GM19193 (cell line): Measurements from ENCODE around the gene ZNF837.
A peak's percentile ranks its signal among the peaks of the same experiment; 100 is the strongest.

Experiments used
- POLR2A ChIP-seq: IDR thresholded peaks from 4 replicates; pipeline ENCODE4 v1.6.1; 2011; ENCODE audit not compliant: insufficient read depth, insufficient read length; ENCODE audit errors: extremely low read depth

ZNF837 gene

DNA sequence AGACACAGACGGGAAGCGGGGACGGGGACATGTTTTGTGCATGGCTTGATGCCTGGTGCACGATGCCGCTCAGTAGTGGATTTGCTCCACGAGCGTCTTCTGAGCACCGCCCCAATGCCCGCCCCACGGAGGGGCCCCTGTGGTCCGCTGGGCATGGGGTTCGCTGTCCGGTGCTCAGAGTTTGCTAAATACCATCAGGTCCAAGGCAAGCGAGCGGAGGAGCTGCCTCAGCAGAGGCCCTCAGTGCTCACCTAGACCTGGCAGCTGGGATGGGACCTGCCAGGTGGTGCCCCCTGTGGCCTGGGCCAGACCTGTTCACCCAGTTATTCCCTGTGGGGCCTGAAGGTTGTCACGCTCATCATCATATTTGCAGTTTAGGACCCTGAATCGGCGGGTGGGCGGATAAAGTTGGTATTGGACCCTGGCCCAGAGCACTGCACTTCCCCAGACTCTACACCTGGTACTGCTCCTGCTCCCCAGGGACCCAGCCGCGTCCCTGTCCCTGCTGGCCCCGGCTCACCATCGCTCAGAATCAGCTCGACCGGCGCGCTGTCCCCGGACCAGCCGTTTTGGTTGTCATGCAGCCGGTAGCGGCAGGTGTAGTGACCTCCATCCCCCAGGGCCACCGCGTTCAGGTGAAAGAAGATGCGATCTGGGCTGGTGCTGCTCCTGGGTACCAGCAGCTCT lies 29.8 kb downstream of the ZNF837 start:
- no peak for TF ChIP-seq POLR2A

GRCh38 chr19:58350001-58350861 lies 30.6 kb downstream of the ZNF837 start:
- TF ChIP-seq POLR2A, result no peak

- no peak for TF ChIP-seq POLR2A
Measured at GRCh38 chr19:58349590-58349989, 31.2 kb downstream of the ZNF837 start.

DNA sequence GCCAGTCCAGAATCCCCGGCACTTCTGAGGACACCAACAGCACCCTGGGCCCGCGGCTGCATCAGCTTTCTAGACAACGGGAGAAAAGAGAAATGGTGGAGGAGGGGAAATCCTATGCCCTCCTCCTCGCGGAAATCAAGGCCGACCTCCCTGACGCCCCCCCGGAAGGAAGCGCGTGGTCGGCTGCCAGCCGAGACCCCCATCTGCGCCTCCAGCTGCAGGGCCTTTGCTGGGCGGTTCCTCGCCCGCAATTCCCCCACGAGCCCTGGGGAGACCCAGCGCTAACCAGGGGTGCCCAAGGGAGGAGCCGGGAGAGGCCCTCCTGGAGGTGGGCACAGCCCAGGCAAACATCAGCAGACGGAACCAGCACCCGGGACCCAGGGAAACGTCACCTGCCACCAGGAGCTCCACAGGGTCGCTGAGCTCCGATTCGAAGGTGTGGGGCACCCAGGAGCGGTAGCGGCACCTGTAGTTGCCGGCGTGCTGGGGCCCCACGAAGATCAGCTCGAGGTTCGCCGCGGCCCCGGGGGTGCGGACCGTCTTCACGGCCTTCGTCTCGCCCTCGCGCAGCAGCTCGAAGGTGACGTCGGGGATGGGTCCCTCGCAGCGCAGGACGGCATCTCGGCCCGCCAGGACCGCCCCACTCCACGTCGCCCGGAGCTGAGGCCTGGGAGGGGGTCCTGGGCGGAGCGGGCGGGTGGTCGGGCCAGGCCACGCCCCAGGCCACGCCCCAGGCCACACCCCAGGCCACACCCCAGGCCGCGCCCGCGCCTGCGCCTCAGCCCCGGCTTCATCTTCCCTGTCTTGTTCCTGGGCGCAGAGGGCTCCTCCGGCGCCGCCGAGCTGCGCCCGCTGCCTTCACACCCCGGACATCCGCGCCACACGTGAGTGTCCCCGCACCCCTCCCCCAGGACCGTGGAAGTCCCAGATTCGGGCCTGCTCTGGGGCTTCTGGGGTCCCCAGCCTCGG lies 33.6 kb downstream of the ZNF837 start:
- peak; percentile 75 for TF ChIP-seq POLR2A

DNA sequence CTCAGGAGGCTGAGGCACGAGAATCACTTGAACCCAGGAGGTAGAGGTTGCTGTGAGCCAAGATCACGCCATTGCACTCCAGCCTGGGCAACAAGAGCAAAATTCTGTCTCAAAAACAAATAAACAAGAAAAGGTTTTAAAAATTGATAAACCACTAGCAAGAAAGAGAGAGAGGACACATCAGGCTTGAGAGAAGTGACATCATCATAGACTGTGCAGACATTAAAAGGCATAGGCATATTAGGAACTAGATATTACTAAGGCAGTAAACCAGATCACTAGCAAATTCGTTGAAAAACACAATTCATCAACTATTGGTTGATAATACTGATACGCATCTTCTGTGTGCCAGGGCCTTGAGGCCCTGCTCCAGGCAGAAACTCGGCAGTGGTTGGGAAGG lies 35.3 kb downstream of the ZNF837 start:
- no peak for TF ChIP-seq POLR2A

DNA sequence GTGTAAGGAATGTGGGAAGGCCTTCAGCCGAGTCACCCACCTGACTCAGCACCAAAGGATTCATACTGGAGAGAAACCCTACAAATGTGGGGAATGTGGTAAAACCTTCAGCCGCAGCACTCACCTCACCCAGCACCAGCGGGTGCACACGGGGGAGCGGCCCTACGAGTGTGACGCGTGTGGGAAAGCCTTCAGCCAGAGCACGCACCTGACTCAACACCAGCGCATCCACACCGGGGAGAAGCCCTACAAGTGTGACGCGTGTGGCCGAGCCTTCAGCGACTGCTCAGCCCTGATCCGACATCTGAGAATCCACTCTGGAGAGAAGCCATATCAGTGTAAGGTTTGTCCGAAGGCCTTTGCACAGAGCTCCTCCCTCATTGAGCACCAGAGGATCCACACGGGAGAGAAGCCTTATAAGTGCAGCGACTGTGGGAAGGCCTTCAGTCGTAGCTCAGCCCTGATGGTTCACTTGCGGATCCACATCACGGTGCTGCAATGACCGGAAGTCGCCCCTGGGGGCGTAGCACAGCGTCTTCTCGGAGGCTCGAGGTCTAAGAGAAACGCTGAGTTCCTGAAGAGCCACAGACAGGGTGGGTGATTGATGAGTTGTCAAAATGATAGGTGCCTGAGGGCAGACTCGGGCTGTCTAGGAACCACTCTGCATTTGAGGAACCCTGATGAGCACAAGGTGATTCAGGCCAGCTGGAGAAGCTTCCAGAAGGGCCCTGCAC lies 41.8 kb downstream of the ZNF837 start:
- TF ChIP-seq POLR2A, result no peak

DNA sequence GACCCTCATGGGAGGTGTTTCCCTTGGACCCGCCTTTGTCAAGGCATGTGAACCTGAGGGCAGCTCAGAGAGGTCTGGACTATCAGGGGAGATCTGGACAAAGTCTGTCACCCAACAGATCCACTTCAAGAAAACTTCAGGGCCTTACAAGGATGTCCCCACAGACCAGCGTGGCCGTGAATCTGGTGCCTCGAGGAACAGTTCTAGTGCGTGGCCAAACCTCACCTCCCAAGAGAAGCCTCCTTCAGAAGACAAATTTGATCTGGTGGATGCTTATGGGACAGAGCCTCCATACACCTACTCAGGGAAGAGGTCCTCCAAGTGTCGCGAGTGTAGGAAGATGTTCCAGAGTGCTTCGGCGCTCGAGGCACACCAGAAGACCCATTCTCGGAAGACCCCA lies 42.5 kb downstream of the ZNF837 start:
- no peak for TF ChIP-seq POLR2A

DNA sequence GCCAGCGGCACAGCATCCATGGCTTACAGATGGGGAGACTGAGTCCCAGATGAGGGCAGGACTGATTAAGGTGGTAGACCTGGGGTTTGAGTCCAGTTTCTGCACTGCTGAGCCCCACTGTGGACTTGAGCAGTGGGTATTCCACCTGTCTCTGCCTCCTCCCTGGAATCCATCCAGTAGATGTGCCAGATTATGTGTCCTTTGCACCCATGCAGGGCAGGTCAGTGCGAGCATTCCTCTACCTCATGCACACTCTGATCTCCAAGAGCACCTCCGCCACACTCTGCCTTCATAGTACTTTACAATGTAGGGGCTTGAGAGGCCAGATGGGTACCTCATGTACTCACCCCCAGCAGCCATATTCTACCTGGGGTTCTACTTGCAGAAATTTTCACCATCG lies 44.0 kb downstream of the ZNF837 start:
- TF ChIP-seq POLR2A, result no peak

DNA sequence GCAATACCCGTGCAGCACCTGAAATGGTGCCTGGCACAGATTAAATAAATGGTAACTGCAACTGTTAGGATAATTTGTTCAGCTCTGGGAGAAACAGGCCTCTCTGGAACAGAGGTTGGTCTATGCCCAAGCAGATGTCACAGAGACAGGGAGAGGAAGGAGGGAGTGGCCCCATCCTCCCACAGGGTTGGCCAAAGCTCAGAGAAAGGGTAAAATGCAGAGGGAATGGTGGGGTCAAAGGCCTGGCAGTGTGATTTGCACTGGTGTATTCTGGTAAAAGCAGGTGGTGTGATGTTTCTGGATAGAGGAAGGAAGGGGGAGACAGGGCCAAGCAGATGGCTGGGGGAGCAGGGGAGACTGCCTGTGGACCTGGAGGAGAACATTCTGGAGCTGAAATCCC lies 44.6 kb downstream of the ZNF837 start:
- no peak for TF ChIP-seq POLR2A

DNA sequence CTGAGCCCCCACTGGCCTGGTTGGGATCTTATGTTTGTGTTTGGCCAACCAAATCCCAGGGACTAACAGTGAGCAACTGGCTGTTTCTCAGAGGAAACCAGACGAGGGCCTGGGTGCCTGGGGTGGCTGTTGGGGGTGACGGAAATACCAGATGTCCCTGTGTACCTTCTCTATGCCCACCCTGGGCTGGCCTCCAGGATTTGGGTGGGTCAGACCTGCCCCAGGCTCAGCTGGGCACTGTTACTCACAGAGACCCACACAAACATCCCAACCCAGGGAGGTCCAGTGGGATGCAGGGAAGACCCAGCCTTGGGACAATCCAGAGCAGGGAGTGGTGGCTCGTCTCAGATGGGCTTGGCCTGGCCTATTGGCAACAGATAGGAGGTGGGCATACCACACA lies 45.2 kb downstream of the ZNF837 start:
- TF ChIP-seq POLR2A, result no peak

GRCh38 chr19:58334691-58335249 lies 46.1 kb downstream of the ZNF837 start:
- TF ChIP-seq POLR2A, result no peak

- no peak for TF ChIP-seq POLR2A
Measured at GRCh38 chr19:58332697-58333096, 48.1 kb downstream of the ZNF837 start.

DNA sequence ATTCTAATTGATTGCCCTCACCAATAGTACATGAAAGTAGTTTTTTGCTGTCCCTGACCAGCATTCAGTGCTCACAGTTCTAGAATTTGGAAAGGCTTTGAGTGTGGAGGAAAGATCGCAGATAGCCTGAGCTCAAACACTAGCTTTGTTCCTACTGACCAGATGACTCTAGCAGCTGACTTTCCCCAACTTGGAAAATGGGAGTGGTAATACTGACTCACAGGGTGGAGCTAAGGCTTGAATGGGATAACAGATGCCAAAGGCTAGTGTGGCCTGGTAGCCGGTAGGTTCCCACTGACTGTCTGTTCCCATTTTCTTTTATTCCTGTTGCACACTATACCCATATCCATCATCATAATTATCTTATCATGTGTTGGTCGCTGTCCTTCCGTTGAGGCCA lies 50.4 kb downstream of the ZNF837 start:
- TF ChIP-seq POLR2A, result no peak

DNA sequence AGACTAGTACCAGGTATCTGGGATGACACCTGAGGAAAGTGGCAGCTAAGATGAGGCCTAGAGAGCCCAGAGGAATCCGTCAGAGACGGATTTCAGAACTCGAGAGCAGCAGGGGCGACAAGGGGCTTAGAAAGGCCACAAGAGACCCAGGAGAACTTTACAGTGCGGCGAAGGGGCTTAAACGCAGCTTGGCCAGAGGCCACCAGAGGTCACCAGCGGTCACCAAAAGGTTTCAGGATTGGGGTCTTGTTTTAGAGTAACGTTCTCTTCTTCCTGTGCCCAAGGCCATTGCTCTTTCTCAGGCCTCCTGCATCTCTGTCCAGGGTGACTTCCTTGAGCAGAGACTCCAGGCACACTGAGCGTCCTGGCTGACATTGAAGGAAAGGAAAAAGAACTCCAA lies 51.8 kb downstream of the ZNF837 start:
- no peak for TF ChIP-seq POLR2A

DNA sequence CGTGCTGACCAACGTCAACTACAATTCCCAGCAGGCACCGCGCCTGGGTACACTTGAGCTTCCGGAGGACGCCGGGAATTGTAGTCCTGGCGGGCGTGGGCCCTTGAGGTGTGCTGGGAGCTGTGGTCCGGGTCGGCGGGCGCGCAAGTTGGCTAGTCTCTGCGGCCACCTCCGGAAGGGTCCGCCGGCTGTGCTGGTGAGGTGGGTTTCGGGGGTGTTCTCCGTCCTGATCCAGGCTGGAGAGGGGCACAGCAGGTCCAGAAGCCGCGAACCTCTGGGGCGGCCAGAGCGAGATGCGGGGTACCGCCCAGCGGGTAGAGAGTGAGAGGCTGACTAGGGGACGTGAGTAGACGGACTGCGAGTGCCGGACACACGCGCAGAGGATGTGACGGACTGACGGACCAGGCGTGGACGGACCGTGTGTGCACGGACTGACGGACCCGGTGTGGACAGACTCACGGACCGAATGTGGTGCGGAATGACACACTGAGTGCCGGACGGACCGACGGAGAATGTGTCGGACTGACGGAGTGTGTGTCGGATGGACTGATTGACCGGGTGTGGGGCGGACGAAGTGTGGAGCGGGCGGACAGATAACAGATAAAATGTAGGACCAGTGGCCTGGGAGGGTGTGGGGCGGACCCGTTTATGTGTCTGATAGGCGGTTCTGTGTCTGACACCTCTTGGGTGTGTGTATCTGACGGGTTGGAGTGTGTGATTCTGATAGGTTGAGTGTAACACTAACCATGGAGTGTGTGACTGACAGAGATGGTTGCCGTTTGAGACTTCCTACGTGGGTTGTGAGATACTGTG lies 53.7 kb downstream of the ZNF837 start, which contains the start of gene ZSCAN22:
Gene ZSCAN22 (plus strand): TSS at position 81 of the 813 bp plus-strand sequence. CDS start 7,809 bp downstream, outside the sequence.
- TF ChIP-seq POLR2A, result peak; percentile 73
